SJCRH30 (cell line): ENCODE results near the gene TAF3. TPM values are rescaled to one million over a fixed set of nuclear protein-coding genes. Genes with fewer than 3 reads are reported as not detected.

Experiments used
- DNase-seq, 2 experiments: peaks; one replicate each; pipeline ENCODE4 v3.0.0-alpha.2; 2015 to 2020
- H3K27ac ChIP-seq: fragments of 250-450 bp; sonication (Bioruptor Pico); 2 replicates; pipeline ENCODE4 v1.5.1; 2020; ENCODE audit warnings: mild to moderate bottlenecking, moderate library complexity
- H3K27me3 ChIP-seq: fragments of 250-450 bp; sonication (Bioruptor Pico); 2 replicates; pipeline ENCODE4 v1.5.1; 2020; ENCODE audit warnings: mild to moderate bottlenecking, moderate library complexity
- H3K36me3 ChIP-seq: fragments of 250-450 bp; sonication (Bioruptor Pico); 2 replicates; pipeline ENCODE4 v1.5.1; 2020; ENCODE audit warnings: mild to moderate bottlenecking, moderate library complexity
- H3K4me1 ChIP-seq: fragments of 250-450 bp; sonication (Bioruptor Pico); 2 replicates; pipeline ENCODE4 v1.5.1; 2020; ENCODE audit warnings: mild to moderate bottlenecking, moderate library complexity
- H3K4me3 ChIP-seq: fragments of 250-450 bp; sonication (Bioruptor Pico); 2 replicates; pipeline ENCODE4 v1.5.1; 2020; ENCODE audit warnings: mild to moderate bottlenecking, moderate library complexity
- H3K9me3 ChIP-seq: fragments of 250-450 bp; sonication (Bioruptor Pico); replicated peaks from 2 replicates; pipeline ENCODE4 v1.5.1; 2020; ENCODE audit warnings: mild to moderate bottlenecking, moderate library complexity
- total RNA-seq: library from RNA; depleted of rRNA; stranded (reverse); fragments of >200 nt; shearing (Covaris generic); gene quantifications from 2 replicates; pipeline ENCODE4 v1.2.3, GENCODE V29; 2014

The TAF3 gene
- total RNA-seq, 1 experiment from 2014 or later: 3.6 TPM

DNA sequence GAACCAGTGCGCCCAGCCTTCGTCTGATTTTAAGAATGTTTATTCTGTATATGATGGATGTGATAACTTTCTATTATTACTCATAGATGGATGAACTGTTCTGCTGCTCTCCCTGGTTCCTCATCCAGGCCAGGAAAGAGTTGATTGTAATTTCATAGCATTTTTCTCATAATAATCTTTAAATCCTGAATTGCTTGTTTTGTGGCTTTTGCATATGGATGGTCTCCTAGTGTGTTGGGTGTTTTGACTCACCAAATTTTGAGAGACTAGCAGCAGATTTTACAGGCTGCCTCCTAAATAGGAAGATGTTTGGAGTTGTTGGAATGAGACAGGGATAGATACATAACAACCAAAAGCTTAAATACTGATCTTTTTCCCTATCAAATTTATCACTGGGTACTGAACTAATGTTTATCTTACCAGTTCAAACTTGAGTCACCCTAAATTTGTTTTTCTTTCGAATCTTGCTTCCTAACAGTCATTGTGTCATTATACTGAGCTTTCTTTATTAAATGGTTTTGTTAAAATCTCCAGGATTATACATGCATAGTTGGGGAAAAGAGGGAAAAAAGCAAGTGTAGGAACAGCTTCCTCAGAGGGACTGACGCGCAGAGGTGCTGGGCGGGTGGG is 130.2 kb downstream of the TAF3 start:
- H3K27ac ChIP-seq: no peak overlapping the region
- no peaks in the 10 kb centered on the region for H3K27me3 ChIP-seq
- 0 out of 2 replicates have a peak, but pooled peaks cover 2% of the 10 kb centered on the region for H3K4me1 ChIP-seq
- H3K4me3 ChIP-seq: no peak overlapping the region
- no peak for DNase-seq
- no peaks in the 10 kb centered on the region for H3K36me3 ChIP-seq
- no peaks in the 10 kb centered on the region for H3K9me3 ChIP-seq

- Histone ChIP-seq H3K36me3 (no peaks in the 10 kb centered on the region), H3K4me1 (no peaks in the 10 kb centered on the region), H3K9me3 (no peaks in the 10 kb centered on the region), H3K27ac (no peak overlapping the region), H3K27me3 (no peaks in the 10 kb centered on the region), H3K4me3 (no peak overlapping the region)
- no peak for DNase-seq
These were observed 132.9 kb downstream of the TAF3 start for GRCh38 chr10:7950981-7951847.

GRCh38 chr10:7952266-7952665 is 134.0 kb downstream of the TAF3 start:
- Histone ChIP-seq H3K36me3 (no peaks in the 10 kb centered on the region), H3K27me3 (no peaks in the 10 kb centered on the region), H3K27ac (no peak overlapping the region), H3K9me3 (no peaks in the 10 kb centered on the region), H3K4me1 (no peaks in the 10 kb centered on the region), H3K4me3 (no peak overlapping the region)
- no peak for DNase-seq

- Histone ChIP-seq H3K4me3 (no peak overlapping the region), H3K36me3 (no peaks in the 10 kb centered on the region), H3K9me3 (no peaks in the 10 kb centered on the region), H3K4me1 (no peaks in the 10 kb centered on the region), H3K27ac (no peak overlapping the region), H3K27me3 (no peaks in the 10 kb centered on the region)
- DNase-seq: no peak
These were observed 135.1 kb downstream of the TAF3 start for GRCh38 chr10:7953447-7953846.

DNA sequence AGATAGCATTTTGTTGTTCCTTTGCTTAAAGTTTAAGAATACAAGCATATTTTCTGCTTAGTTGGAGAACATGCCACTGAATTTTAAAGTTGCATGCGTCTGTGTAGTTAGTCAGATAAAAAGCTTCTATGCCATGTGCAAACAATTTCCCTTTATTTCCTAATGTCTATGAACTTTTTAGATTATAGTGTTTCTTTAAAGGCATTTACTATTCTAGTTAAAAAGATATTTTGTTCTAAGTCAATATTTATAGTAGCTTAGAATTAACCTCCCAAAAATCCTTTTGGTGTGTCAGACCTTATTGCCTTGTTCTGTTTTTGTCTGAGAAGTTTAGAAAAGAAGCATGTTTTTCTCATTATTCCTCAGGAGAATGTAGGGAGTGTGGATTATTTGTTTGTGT is 137.1 kb downstream of the TAF3 start:
- no peak for DNase-seq
- Histone ChIP-seq H3K4me1 (no peaks in the 10 kb centered on the region), H3K27me3 (no peaks in the 10 kb centered on the region), H3K9me3 (no peaks in the 10 kb centered on the region), H3K27ac (no peak overlapping the region), H3K36me3 (no peaks in the 10 kb centered on the region), H3K4me3 (no peak overlapping the region)

DNA sequence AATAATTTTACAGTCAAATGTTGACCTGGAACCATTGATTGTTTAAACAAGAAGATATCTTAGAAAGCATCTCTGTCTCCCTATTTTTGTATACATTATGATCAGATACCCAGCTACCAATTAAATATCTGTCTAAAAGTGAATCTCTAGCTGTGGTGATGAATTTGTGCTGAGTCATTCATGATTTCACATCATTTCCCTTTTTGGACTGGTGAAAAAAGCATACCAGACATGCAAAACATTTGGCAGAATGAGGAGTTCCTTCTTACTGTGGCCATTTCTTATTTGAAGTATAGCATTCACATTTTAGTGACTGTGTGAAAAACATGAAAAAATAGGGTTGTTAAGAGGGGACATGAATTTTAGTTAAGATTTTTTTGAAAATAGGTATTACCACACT is 138.2 kb downstream of the TAF3 start:
- DNase-seq: no peak
- Histone ChIP-seq H3K4me1 (no peaks in the 10 kb centered on the region), H3K4me3 (no peak overlapping the region), H3K36me3 (no peaks in the 10 kb centered on the region), H3K27me3 (no peaks in the 10 kb centered on the region), H3K27ac (no peak overlapping the region), H3K9me3 (no peaks in the 10 kb centered on the region)

DNA sequence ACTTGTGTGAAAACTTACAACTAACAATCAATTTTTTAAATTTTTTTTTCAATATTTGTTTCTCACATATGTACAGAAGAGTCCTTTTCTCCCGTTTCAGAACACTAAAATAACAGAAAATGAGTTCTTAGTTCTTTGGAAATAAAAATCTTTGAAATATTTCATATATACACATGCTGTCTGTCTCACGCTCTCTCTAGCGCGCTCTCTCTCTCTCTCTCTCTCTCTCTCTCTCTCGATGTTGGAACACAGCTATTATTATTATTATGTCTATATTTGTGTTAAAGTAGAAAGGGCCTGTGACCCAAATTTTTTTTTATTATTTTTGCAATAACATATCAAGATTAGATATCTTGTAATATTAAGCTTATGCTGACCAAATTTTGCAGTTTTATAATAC is 139.3 kb downstream of the TAF3 start:
- no peak for DNase-seq
- Histone ChIP-seq H3K9me3 (no peaks in the 10 kb centered on the region), H3K27ac (no peak overlapping the region), H3K36me3 (no peaks in the 10 kb centered on the region), H3K4me3 (no peak overlapping the region), H3K4me1 (no peaks in the 10 kb centered on the region), H3K27me3 (no peaks in the 10 kb centered on the region)

GRCh38 chr10:7958442-7958841 is 140.1 kb downstream of the TAF3 start:
- DNase-seq: no peak
- H3K9me3 ChIP-seq: no peaks in the 10 kb centered on the region
- no peak overlapping the region for H3K27ac ChIP-seq
- H3K27me3 ChIP-seq: no peaks in the 10 kb centered on the region
- H3K4me3 ChIP-seq: no peak overlapping the region
- H3K36me3 ChIP-seq: no peaks in the 10 kb centered on the region
- no peaks in the 10 kb centered on the region for H3K4me1 ChIP-seq

DNA sequence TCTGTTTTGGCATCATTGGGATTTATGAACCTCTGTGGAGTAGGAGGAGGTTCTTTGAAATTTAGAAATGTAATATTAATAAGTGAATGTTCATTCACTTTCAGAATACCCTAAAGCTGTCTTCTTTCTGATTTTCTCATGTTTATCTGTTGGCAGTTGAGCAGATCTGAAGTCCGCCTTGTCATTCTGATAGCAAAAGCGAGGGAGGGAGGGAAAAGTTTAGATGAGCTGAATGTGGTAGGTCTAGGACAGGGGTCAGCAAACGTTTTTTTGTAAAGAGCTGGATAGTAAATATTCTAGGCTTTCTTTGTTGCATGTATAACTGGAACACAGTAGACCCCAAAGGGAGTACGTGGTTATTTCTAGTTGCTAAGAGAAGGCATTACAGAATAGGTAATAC is 141.8 kb downstream of the TAF3 start:
- H3K27me3 ChIP-seq: no peaks in the 10 kb centered on the region
- no peaks in the 10 kb centered on the region for H3K4me1 ChIP-seq
- H3K36me3 ChIP-seq: no peaks in the 10 kb centered on the region
- no peak for DNase-seq
- no peak overlapping the region for H3K27ac ChIP-seq
- no peaks in the 10 kb centered on the region for H3K9me3 ChIP-seq
- no peak overlapping the region for H3K4me3 ChIP-seq

DNA sequence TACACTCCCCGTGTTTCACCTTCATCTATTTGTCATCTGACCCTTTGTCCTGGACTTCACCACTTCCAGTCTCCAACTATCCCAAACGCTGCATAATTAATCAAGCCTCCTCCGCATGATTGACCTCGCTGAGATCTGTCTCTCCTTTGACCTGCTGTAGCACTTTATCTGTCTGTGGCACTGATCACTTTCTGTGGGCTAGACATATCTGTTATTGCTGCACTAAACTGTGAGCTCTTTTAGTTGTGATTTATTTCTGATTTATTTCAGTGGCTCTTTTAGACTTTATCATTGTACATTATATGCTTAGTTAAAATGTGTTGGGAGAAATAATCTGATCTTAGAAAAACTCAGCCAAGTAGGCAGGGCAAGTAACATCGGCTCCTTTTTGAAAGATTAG is 144.3 kb downstream of the TAF3 start:
- DNase-seq: no peak

GRCh38 chr10:7965457-7965856 is 147.2 kb downstream of the TAF3 start:
- DNase-seq: no peak
- H3K36me3 ChIP-seq: no peaks in the 10 kb centered on the region
- no peak overlapping the region for H3K4me3 ChIP-seq
- no peaks in the 10 kb centered on the region for H3K27me3 ChIP-seq
- H3K27ac ChIP-seq: no peak overlapping the region
- H3K9me3 ChIP-seq: no peaks in the 10 kb centered on the region
- no peaks in the 10 kb centered on the region for H3K4me1 ChIP-seq

More for the DNA sequence above, 144.3 kb downstream of the TAF3 start:
- no peak overlapping the region for H3K4me3 ChIP-seq
- H3K4me1 ChIP-seq: no peaks in the 10 kb centered on the region
- no peaks in the 10 kb centered on the region for H3K27me3 ChIP-seq
- no peaks in the 10 kb centered on the region for H3K36me3 ChIP-seq
- no peak overlapping the region for H3K27ac ChIP-seq
- no peaks in the 10 kb centered on the region for H3K9me3 ChIP-seq

- Histone ChIP-seq H3K4me1 (no peaks in the 10 kb centered on the region), H3K36me3 (no peaks in the 10 kb centered on the region), H3K27me3 (no peaks in the 10 kb centered on the region), H3K9me3 (no peaks in the 10 kb centered on the region), H3K4me3 (no peak overlapping the region), H3K27ac (no peak overlapping the region)
- no peak for DNase-seq
These were observed 148.7 kb downstream of the TAF3 start for GRCh38 chr10:7967035-7967434.

DNA sequence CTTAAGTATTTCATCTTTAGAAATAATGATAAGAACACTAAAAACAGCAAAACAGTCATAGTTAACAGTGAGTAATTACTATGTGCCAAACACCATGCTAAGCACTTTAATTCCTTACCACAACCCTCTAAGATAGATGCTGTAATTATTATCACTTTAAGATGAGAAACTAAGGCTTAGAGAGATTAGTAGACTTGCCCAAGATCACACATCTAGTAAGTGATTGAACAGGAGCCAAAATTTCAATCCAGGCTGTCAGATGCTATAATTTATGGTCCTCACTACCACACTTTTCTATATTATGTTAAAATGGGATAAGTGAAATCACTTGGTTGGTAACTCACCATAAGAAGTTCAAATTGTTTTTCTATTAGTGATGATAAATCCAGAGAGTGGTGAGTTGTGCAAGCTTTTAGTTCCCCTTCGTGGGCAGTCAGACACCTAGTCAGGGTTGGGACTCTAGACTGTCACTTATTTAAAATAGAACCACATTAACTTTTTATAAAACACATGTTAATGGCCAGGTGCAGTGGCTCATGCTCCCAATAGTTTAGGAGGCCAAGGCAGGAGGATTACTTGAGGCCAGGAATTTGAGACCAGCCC is 150.3 kb downstream of the TAF3 start:
- no peaks in the 10 kb centered on the region for H3K4me1 ChIP-seq
- H3K9me3 ChIP-seq: no peaks in the 10 kb centered on the region
- DNase-seq: no peak
- H3K27me3 ChIP-seq: no peaks in the 10 kb centered on the region
- H3K36me3 ChIP-seq: no peaks in the 10 kb centered on the region
- H3K4me3 ChIP-seq: no peak overlapping the region
- no peak overlapping the region for H3K27ac ChIP-seq

- no peak for DNase-seq
- Histone ChIP-seq H3K27me3 (no peaks in the 10 kb centered on the region), H3K4me3 (no peak overlapping the region), H3K4me1 (no peaks in the 10 kb centered on the region), H3K27ac (no peak overlapping the region), H3K9me3 (no peaks in the 10 kb centered on the region), H3K36me3 (no peaks in the 10 kb centered on the region)
These were observed 151.3 kb downstream of the TAF3 start for GRCh38 chr10:7969623-7970022.

GRCh38 chr10:7971949-7972348 is 153.6 kb downstream of the TAF3 start:
- no peak for DNase-seq
- H3K27ac ChIP-seq: no peak overlapping the region
- H3K36me3 ChIP-seq: no peaks in the 10 kb centered on the region
- no peaks in the 10 kb centered on the region for H3K27me3 ChIP-seq
- H3K4me1 ChIP-seq: no peaks in the 10 kb centered on the region
- H3K9me3 ChIP-seq: no peaks in the 10 kb centered on the region
- no peak overlapping the region for H3K4me3 ChIP-seq
